Hepatocyte (in vitro differentiated cells): ENCODE data around the gene OR52J3. TPM values are rescaled to one million over a fixed set of nuclear protein-coding genes. Genes with fewer than 3 reads are reported as not detected.

Experiments used
- DNase-seq: peaks from one replicate; pipeline ENCODE4 v3.0.0-alpha.2; 2016; ENCODE audit warnings: low spot score
- H2AFZ ChIP-seq: fragments of 200-600 bp; sonication (generic); 2 replicates; pipeline ENCODE4 v1.6.0; 2016; ENCODE audit warnings: antibody characterized with exemption, mild to moderate bottlenecking
- H3K27ac ChIP-seq: fragments of 200-600 bp; sonication (generic); 2 replicates; pipeline ENCODE4 v1.5.1; 2016; ENCODE audit warnings: mild to moderate bottlenecking
- H3K27me3 ChIP-seq: fragments of 200-600 bp; sonication (generic); 2 replicates; pipeline ENCODE4 v1.6.1; 2016
- H3K36me3 ChIP-seq: fragments of 200-600 bp; sonication (generic); replicated peaks from 2 replicates; pipeline ENCODE4 v1.5.1; 2016; ENCODE audit warnings: low read depth; ENCODE audit not compliant: insufficient read depth
- H3K4me1 ChIP-seq: fragments of 200-600 bp; sonication (generic); 2 replicates; pipeline ENCODE4 v1.5.1; 2016; ENCODE audit warnings: mild to moderate bottlenecking, moderate library complexity; ENCODE audit not compliant: insufficient read depth
- H3K4me2 ChIP-seq: fragments of 200-600 bp; sonication (generic); 2 replicates; pipeline ENCODE4 v1.6.0; 2016
- H3K4me3 ChIP-seq: fragments of 200-600 bp; sonication (generic); 2 replicates; pipeline ENCODE4 v1.5.1; 2016; ENCODE audit warnings: mild to moderate bottlenecking
- H3K79me2 ChIP-seq: fragments of 200-600 bp; sonication (generic); 2 replicates; pipeline ENCODE4 v1.6.0; 2017; ENCODE audit warnings: mild to moderate bottlenecking
- H3K9me2 ChIP-seq: fragments of 200-600 bp; sonication (generic); replicated peaks from 2 replicates; pipeline ENCODE4 v1.6.0; 2017; ENCODE audit warnings: mild to moderate bottlenecking; ENCODE audit not compliant: insufficient read depth
- H3K9me3 ChIP-seq: fragments of 200-600 bp; sonication (generic); 2 replicates; pipeline ENCODE4 v1.5.1; 2016; ENCODE audit warnings: low read depth, mild to moderate bottlenecking
- H4K20me1 ChIP-seq: fragments of 200-600 bp; sonication (generic); 2 replicates; pipeline ENCODE4 v1.6.0; 2016; ENCODE audit warnings: mild to moderate bottlenecking; ENCODE audit not compliant: insufficient read depth, poor library complexity, severe bottlenecking
- CTCF ChIP-seq: fragments of 200-600 bp; sonication (generic); IDR thresholded peaks from 2 replicates; pipeline ENCODE4 v1.5.1; 2016; ENCODE audit warnings: antibody characterized with exemption, mild to moderate bottlenecking; ENCODE audit not compliant: poor library complexity
- EZH2 ChIP-seq: fragments of 200-600 bp; sonication (generic); IDR thresholded peaks from 2 replicates; pipeline ENCODE4 v1.6.1; 2016; ENCODE audit warnings: antibody characterized with exemption, mild to moderate bottlenecking, borderline replicate concordance
- EZH2phosphoT487 ChIP-seq: fragments of 200-600 bp; sonication (generic); IDR thresholded peaks from one replicate; pipeline ENCODE4 v1.6.1; 2018; ENCODE audit warnings: antibody characterized with exemption, mild to moderate bottlenecking, low read depth, moderate library complexity; ENCODE audit not compliant: unreplicated experiment, severe bottlenecking
- WGBS: methylation state at CpG from one replicate; pipeline ENCODE4 v1.1.6; 2016; ENCODE audit warnings: low lambda C conversion rate; ENCODE audit errors: missing lambda C conversion rate; 5-methylcytosine and 5-hydroxymethylcytosine counted together
- polyA plus RNA-seq: library from polyadenylated mRNA; unstranded; fragments of >200 nt; fragmentation: Nextera tagmentation; extraction: Ambion mirVana; gene quantifications from 2 replicates; pipeline ENCODE4 v1.2.1, GENCODE V29; 2016
- total RNA-seq: library from RNA; depleted of rRNA; stranded (reverse); fragments of >200 nt; gene quantifications from 2 replicates; pipeline ENCODE4 v1.2.3, GENCODE V29; 2014

OR52J3 gene
- total and polyA plus RNA-seq, 2 experiments from 2014 or later = not detected

GRCh38 chr11:5011254-5011653 lies 35.1 kb upstream of the OR52J3 start:
- Histone ChIP-seq H4K20me1 (no peaks in the 10 kb centered on the region), H3K9me2 (no peaks in the 10 kb centered on the region), H3K36me3 (no peaks in the 10 kb centered on the region), H3K4me2 (no peak overlapping the region), H3K4me1 (no peaks in the 10 kb centered on the region), H3K79me2 (no peaks in the 10 kb centered on the region), H3K4me3 (no peak overlapping the region), H3K27me3 (no peaks in the 10 kb centered on the region), H3K27ac (no peak overlapping the region), H3K9me3 (no peaks in the 10 kb centered on the region), H2AFZ (no peak overlapping the region)
- no peak for TF ChIP-seq EZH2phosphoT487
- TF ChIP-seq EZH2 = no peak
- no peak for TF ChIP-seq CTCF
- 82% methylated on average over 8 of the region's 8 CpGs for WGBS
- no peak for DNase-seq

GRCh38 chr11:5013012-5013411 lies 33.3 kb upstream of the OR52J3 start:
- H2AFZ ChIP-seq = no peak overlapping the region
- H3K4me3 ChIP-seq = no peak overlapping the region
- H3K27ac ChIP-seq = no peak overlapping the region
- H3K4me1 ChIP-seq = no peaks in the 10 kb centered on the region
- no peaks in the 10 kb centered on the region for H3K79me2 ChIP-seq
- H4K20me1 ChIP-seq = no peaks in the 10 kb centered on the region
- WGBS = 91% methylated on average over 1 of the region's 1 CpG
- no peaks in the 10 kb centered on the region for H3K36me3 ChIP-seq
- no peaks in the 10 kb centered on the region for H3K9me2 ChIP-seq
- DNase-seq = no peak
- no peak overlapping the region for H3K4me2 ChIP-seq
- TF ChIP-seq EZH2 (no peak), CTCF (no peak), EZH2phosphoT487 (no peak)
- no peaks in the 10 kb centered on the region for H3K27me3 ChIP-seq
- H3K9me3 ChIP-seq = no peaks in the 10 kb centered on the region

GRCh38 chr11:5021996-5022395 lies 24.3 kb upstream of the OR52J3 start:
- DNase-seq = no peak
- no peak overlapping the region for H3K27ac ChIP-seq
- 92% methylated on average over 2 of the region's 2 CpGs for WGBS
- H3K36me3 ChIP-seq = no peaks in the 10 kb centered on the region
- H3K9me2 ChIP-seq = no peaks in the 10 kb centered on the region
- H3K4me1 ChIP-seq = no peaks in the 10 kb centered on the region
- H3K79me2 ChIP-seq = no peaks in the 10 kb centered on the region
- no peak overlapping the region for H3K4me2 ChIP-seq
- H3K9me3 ChIP-seq = no peaks in the 10 kb centered on the region
- no peaks in the 10 kb centered on the region for H4K20me1 ChIP-seq
- no peaks in the 10 kb centered on the region for H3K27me3 ChIP-seq
- H2AFZ ChIP-seq = no peak overlapping the region
- H3K4me3 ChIP-seq = no peak overlapping the region
- TF ChIP-seq EZH2phosphoT487 (no peak), CTCF (no peak), EZH2 (no peak)

- H3K79me2 ChIP-seq = no peaks in the 10 kb centered on the region
- 80% methylated on average over 2 of the region's 2 CpGs for WGBS
- no peaks in the 10 kb centered on the region for H3K36me3 ChIP-seq
- H3K9me3 ChIP-seq = no peaks in the 10 kb centered on the region
- DNase-seq = no peak
- H3K4me1 ChIP-seq = no peaks in the 10 kb centered on the region
- no peak overlapping the region for H3K4me2 ChIP-seq
- no peaks in the 10 kb centered on the region for H4K20me1 ChIP-seq
- H3K27me3 ChIP-seq = no peaks in the 10 kb centered on the region
- H2AFZ ChIP-seq = no peak overlapping the region
- H3K27ac ChIP-seq = no peak overlapping the region
- no peaks in the 10 kb centered on the region for H3K9me2 ChIP-seq
- TF ChIP-seq EZH2phosphoT487 (no peak), EZH2 (no peak), CTCF (no peak)
- H3K4me3 ChIP-seq = no peak overlapping the region
Observed at GRCh38 chr11:5036669-5037068, 9.7 kb upstream of the OR52J3 start.
